GM18907 (cell line): ENCODE measurements around the gene SRPX.

Experiments
- ATAC-seq: cut with Tn5 transposase; IDR thresholded peaks from one replicate; pipeline ENCODE4 v1.9.1; 2021; ENCODE audit warnings: mild to moderate bottlenecking, moderate library complexity; ENCODE audit not compliant: unreplicated experiment

The SRPX gene

GRCh38 chrX:38142610-38143009, 78.1 kb downstream of the SRPX start:
- ATAC-seq: no peak

- no peak for ATAC-seq
These were observed 81.8 kb downstream of the SRPX start for GRCh38 chrX:38138900-38139299.

DNA sequence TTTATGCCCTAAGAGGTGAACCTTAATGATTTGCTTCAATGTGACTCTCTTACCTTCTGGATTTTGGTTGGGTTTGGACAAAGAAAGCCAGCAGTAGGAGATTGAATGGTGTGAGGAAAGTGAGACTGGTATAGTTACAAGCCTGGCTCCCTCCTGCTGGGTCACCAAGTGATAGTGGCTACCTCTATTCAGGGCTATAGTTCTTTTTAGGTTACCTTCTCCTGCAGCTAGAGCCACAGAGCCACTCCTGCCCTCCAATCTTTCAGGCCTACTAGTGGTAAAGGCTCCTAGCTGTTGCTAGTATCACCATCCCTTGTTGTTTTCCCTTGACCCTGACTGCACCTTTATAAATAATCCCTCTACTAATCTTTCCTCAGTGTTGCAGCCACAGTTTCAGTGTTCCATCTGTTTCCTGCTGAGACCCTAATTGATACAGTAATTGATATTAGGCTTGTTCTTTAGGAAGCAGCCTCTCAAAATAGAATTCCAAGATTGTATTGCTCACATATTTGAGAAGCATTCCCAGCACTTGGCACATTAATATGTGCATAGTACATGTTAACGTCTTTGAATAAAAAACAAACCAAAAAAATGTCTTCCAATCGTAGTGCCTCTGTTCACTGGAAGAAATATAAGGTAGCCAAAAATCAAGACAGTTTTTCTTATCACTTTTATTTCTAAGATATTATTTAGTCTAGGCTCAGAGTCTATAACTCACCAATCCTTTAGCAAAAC, 82.3 kb downstream of the SRPX start:
- no peak for ATAC-seq

- ATAC-seq: no peak
These were observed 91.3 kb downstream of the SRPX start for GRCh38 chrX:38129366-38129765.

GRCh38 chrX:38127961-38128360, 92.7 kb downstream of the SRPX start:
- ATAC-seq: no peak

DNA sequence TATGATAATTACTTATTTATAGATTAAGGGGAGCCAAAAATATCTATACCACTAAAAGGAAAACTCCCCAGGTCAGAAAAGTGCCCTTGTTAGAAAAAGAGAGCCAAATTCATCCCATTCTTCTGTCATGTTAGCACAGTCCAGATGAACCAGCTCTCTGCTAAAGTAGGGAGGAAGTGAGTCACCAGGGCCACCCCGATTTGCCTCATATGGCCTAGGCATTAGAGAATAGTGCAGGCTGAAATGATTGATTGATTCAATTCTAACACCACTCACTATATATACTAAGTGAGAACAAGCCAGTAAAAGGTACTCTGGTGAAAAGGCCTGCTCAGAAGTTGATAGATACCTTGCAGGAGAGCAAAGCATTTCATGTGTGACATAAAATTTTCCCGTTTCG, 94.5 kb downstream of the SRPX start:
- no peak for ATAC-seq

- no peak for ATAC-seq
These were observed 96.7 kb downstream of the SRPX start for GRCh38 chrX:38124000-38124399.

DNA sequence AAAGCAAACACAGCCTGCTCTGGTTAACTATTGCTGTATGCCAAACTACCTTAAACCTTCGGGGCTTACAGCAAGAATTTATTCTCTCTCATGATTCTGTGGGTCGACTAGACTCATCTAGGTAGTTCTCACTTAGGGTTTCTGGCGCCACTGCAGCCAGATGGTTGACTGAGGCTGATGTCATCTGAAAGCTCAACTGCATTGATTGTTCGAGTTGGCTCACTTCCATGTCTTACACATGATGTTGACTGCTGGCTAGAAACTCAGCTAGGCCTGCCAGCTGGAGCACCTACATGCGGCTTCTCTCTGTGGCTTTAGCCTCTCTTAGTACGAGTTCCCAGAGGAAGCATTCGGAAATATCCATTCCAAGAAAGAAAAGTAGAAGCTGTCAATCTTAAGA, 103.2 kb downstream of the SRPX start:
- ATAC-seq: no peak

- no peak for ATAC-seq
These were observed 104.0 kb downstream of the SRPX start for GRCh38 chrX:38116706-38117105.

GRCh38 chrX:38112566-38112965, 108.1 kb downstream of the SRPX start:
- peak; percentile 97 for ATAC-seq

DNA sequence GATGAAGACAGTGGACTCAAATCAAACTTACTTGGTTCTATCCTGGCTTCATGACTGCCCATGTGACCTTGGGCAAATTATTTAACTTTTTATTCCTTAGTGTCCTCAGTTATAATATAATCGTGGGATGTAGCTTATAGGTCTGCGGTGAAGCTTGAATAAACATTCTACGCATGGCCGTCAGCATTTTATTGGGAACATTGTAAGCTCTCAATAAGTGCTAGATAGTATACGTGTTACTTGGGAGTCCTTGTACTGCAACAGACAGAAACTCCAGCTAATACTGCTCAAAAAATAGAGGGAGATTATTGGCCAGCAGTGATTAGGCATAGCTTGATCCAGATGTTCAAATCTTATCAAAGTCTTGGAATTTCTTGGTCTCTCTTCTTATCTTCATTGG, 109.5 kb downstream of the SRPX start:
- ATAC-seq: no peak

GRCh38 chrX:38110231-38110630, 110.4 kb downstream of the SRPX start:
- no peak for ATAC-seq

DNA sequence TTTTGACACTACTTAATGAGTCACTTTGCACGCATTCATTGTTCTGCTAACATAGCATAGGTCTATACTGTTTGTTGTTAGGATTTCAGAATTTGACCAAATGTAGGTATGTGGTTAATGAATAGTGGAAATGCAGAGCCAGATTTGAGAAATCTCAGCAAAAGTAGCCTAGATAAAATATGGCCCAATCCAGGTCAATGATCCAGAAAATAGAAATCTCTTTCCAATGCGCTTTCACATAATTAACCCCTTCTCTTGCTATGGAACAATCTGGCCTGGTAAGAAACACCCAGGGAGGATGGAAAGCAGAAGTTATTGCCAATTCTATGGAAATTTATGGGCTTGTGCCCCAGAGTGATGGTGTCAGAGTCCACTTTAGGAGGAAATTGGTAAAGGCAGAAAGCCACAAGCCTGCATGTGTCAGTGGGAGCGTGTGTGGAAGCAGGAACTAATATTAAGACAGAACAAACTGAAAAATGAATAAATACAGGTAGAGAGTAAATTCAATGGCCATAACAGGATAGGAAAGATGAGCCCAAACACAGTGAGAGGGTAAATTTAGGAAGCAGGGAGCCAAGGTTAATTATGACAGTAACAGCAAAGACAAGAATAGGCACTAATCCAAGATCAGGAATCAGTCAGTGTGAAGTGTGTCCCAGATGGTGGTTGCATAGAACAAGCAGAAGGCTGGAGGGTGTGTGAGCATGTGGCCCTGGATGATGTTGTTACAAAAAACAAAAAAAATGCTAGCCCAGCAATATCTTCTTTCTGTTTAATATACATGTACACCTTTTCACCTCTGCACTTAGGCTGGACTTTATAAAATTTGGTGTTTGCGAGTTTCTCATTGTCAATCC, 111.4 kb downstream of the SRPX start:
- ATAC-seq: no peak

GRCh38 chrX:38108364-38108763, 112.3 kb downstream of the SRPX start:
- no peak for ATAC-seq

DNA sequence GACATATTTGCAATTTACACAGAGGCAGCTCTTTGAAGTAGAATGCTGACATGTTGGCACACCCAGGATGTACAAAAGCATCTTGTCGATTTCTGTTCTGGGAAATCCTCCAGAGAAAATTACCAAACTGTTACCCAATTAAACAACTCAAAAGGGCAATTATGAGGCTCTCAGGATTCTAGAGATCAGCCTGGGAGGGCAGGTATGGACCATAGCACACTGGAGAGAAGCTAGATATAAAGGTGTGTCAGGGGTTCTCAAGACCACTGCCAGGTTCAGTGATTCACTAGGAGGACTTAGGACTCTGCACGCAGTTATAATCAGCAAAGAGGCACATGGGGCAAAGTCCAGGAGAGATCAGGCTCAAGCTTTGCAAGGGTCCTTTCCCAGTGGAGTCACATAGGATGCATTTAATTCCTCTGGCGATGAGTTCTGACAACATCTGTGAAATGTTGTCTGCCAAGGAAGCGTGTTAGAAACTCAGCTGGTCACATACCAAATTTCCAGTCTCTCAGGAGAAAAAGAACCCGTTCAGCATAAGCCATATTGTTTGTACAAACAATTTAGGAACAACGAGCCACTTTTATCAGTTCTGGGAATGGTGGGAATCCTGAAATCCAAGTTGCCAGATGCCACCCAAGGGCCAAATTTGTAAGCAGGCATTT, 113.5 kb downstream of the SRPX start:
- ATAC-seq: no peak

GRCh38 chrX:38105216-38105725, 115.4 kb downstream of the SRPX start:
- no peak for ATAC-seq

DNA sequence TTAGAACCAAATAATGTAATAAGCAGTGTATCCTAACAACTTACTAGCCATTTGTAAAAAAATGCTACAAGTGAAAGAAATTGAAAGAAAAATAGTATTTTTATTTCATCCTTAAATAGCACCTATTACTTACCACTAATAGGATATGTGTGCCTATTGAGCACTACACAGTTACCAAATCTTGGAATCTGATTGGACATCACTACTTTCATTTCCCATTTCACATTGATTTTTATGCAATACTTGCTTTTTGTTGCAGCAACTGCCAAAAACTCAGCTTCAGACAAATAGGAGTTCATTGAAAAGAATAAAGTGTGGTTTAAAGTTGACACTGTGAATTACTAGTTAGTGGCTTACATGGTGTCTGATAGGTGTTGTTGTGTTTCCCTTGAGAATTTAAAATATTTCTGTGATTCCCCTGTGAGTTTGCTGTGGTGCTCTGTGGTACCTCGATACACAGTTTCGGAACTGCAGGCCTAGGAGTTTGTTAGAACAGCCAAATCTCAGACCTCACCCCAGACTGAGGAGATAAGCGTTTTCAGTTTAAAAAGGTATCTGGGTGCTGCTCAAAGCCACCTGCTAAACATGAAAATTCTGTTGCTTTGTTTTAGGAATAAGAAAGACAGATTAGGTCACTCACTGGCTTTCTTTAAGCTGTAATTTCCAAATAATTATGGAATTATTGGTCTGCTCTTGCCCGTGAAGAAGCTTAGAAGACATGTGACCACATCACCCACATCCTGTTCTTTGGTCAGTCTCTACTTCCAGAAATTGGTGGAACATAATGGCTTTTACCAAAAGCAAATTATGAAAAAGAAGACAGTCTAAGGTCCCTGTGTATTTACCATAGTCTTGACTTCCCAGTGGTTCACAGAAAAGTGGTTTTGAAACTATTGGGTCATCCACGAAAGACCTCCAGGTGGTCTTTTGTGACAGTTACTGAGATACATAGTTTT, 116.5 kb downstream of the SRPX start:
- peak; percentile 82 for ATAC-seq

GRCh38 chrX:38102875-38103274, 117.8 kb downstream of the SRPX start:
- no peak for ATAC-seq

- no peak for ATAC-seq
These were observed 118.4 kb downstream of the SRPX start for GRCh38 chrX:38102240-38102639.

DNA sequence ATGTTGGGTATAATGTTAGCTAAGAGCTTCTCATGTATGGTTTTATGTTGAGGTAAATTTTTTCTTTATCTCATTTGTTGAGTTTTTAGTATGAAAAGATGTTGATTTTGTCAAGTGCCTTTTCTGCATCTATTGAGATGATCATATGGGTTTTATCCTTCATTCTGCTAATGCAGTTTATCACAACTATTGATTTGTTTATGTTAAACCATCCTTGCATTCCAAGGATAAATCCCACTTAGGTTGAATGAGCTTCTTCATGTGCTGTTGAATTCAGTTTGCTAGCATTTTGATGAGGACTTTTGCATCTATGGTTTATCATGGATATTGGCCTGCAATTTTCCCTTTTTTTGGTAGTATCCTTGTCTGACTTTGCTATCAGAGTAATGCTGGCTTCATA, 121.0 kb downstream of the SRPX start:
- no peak for ATAC-seq
